Amniotic stem cell (primary cell): ENCODE results near the gene CEP170.
"Not testable (repeated sequence)": the region's sequence is repeated elsewhere in the genome, so short reads cannot be mapped to it uniquely, and the experiment has no call there.

Experiments used
- DNase-seq: peaks from one replicate; lab custom pipeline; 2025; lab: John Stamatoyannopoulos, UW

CEP170 gene

DNA sequence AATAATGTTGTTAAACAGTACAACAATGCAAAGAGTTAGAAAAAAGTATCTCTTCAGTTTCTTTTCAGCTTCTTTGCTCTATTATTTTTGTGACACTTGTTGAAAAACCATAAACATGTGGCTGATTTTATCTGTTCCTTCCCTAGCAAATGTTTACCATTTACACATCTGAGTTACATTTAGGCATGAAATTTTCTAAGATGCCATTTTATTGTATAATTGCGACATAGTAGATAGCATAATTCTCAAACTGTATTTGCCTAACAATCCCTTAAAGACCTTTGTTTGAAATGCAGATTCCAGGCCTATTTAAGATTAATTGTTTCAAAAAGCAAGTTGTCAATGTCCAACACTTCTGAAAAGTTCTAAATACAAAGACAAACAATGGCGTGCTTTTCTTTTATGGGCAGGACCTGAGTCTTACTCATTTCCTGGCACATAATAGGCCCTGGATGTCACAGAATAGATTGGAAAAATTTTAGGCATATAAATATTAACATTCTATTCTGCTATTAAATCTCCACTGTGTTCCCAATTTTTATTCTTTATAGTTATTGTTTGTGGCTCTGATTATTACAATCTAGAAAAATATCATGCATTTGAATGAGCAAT lies 81.2 kb downstream of the CEP170 start:
- DNase-seq: not testable (repeated sequence)

DNA sequence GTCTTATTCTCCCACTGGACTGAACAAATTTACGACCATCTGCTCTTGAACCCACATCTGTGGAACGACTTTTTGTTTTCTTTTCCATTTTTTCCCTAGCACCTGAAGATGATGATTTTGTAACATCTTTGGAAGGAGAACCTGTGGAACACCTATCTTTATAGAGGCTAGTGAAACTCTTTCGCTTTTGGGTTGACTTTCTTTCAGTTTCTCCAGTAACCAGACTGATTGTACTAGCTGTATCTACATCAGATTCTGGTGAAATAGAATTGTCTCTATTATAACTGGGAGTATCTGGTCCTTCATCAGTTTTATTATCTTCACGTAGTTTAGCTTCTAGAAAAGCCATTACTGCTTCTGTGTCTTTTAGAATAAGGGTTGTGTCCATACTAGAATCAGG lies 90.2 kb downstream of the CEP170 start:
- not testable (repeated sequence) for DNase-seq

DNA sequence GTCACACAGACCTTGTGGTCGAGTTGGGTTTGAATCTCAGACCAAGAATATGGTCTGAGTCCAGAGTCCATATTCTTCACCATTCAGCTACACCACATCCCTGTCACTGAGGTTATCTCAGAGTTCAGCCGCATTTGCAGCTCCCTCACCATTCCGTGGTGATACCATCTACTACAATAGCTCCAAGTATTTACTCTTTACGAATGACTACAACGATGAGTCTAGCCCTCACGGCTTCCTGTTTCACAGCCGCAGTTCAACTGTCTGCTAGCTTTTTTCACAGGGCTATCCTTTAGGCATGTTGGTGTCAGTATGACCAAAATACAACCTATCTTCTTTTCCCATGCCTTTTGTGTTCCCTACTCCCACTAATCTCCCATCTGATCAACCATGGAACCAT lies 104.2 kb downstream of the CEP170 start:
- not testable (repeated sequence) for DNase-seq

DNA sequence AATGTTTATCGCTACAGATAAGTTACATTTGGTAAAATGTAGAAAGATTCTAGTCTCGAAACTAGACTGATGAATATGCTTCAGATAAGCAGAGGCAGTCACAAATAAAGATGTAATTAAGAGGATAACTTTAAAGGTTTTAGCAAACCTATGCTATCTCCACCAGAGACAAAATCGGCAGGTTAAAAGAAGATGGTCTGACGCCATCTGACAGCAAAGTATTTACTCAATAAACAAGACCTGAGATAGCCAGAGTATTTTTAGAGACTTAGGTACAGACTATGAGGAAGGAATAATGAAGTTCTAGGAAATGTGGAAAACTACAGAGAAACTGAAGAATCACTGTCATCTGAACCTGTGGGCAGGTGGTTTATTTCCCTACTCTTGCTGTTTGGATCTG lies 106.0 kb downstream of the CEP170 start:
- not testable (repeated sequence) for DNase-seq

DNA sequence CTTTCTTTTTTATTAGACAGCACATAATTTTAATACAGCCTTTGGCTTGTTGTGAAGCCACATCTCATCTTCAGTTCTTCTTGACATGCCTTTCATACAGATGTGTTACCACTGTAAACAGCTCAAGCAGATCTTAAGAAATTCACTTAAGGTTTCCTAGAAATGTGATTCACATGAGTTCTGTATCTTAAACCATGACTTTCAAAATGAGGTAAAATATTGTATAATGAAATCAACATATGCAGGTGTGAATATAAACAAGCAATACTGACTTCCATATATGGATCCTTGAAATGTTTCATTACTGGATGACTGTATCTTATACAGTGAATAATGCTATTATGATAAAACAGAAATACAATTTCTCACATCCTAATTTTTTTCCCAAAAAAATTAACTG lies 107.7 kb downstream of the CEP170 start:
- not testable (repeated sequence) for DNase-seq

DNA sequence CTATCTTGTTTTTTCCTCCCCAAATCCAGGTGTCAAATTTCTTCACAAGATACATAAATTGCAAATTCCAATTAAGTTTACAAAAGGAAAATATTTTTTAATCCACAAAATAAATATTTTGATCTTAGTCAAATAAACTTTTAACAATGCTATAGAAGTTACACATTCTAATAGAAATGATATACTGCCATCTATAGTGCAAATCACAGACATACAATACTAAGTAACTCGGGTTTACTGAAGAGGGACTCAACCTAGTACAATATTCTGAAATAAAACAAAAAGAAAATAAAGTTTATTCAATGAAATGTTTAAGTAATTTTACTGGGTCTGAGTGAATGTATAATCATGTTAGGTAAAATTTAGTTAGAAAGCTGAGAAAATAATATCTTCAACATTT lies 114.6 kb downstream of the CEP170 start:
- not testable (repeated sequence) for DNase-seq

DNA sequence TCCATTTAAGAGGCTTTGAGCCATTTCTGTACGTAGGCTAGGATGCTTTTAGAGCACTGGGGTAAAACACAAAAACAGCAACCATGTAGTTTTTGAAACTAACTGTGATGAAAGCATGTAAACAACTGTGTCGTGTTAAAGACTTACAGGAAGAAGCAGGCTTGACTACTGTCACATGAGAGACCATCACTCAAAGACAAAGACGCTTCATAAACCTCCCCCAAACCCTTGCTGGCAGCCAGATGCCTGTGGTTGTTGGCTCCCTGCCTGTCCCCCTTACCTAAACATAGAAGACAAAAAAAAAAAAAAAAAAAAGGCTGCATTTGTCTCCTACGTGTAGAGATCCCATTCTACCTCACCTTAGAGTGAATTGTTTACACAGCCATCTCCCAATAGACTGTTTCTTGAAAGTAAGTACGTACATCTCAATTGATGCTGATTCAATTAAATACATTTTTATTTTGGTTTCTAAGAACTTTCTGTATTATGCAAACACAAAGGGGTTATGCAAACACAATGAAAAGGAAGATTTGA lies 132.1 kb downstream of the CEP170 start:
- DNase-seq: not testable (repeated sequence)

DNA sequence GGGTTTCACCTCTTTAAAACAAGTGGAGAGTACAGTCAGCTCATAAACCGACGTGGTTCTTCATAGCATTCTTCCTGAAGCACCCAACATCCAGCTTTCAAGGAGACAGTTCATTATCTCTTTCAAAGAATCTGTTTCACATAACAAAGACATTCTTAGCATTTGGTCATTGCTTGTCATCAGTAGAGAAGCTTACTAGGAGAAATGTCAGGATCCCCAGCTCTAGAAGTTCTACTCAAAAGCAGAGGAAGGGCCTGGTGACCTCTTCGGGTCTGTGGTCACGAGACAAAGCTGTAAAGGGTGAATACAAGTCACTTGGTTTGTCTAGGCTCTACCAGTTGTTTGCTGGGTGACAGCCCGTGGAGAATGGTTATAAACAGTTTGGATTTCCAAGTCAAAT lies 133.1 kb downstream of the CEP170 start:
- not testable (repeated sequence) for DNase-seq

DNA sequence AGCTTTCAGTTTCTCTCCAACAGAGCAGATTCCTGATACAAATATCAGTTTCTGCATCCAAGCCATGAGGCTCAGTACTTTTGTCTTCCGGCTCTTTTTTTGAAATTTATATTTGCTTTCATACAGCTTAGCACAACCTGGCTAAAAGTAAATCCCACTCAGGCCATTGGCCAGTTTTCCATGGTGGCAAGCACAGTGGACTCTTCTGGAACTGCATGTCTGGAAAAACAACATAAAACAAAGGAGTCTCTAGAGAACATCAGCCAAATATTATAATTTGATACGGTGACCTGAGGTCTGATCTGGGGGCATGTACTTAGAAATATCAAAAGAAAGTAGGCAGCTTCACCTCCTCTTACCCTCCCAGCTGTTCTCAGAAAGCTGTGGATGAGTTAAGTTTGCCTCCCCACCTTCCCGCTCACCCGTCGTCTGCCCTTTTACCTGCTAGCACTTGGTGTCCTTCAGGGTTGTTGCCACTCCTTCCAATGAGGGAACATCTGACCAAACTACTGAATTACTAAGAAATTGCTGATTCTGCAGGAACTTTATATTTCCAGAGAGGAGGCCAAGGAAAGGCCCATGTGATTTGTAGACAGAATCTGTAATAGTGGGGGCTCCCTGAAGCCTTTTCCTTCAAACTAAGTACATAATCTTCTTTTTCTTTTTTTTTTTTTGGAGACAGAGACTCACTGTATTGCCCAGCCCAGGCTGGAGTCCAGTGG lies 136.3 kb downstream of the CEP170 start:
- DNase-seq: not testable (repeated sequence)

DNA sequence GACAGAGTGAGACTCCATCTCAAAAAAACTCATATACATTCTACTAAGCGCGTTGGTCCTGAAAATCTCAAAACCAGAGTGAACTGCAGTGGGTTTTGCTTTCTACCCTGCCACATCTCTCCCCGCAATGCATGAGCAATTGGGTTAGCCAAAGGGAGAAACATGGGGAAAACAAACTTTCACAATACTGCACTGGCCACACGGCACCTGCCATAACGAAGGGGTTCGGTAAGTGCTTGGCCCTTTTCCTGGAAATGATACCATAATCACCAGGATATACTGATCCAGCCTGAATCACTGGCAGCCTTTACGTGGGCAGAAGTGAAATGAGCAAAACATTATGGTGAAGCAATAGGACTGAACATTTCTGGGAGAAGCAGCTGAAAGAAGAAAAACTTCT lies 138.9 kb downstream of the CEP170 start:
- DNase-seq: not testable (repeated sequence)

DNA sequence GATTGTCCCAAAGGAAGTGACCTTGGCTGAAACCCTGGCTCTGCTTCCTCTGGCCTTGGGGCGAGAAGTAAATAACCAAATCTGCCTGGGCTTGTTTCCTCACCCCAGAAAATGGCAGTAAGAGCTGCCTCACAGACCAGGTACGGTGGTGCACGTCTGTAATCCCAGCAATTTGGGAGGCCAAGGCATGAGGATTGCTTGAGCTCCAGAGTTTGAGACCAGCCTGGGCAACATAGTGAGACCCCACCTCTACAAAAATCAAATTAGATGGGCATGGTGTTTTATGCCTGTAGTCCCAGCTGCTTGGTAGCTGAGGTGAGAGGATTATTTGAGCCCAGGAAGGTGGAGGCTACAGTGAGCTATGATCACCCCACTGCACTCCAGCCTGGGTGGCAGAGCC lies 140.3 kb downstream of the CEP170 start:
- DNase-seq: not testable (repeated sequence)

DNA sequence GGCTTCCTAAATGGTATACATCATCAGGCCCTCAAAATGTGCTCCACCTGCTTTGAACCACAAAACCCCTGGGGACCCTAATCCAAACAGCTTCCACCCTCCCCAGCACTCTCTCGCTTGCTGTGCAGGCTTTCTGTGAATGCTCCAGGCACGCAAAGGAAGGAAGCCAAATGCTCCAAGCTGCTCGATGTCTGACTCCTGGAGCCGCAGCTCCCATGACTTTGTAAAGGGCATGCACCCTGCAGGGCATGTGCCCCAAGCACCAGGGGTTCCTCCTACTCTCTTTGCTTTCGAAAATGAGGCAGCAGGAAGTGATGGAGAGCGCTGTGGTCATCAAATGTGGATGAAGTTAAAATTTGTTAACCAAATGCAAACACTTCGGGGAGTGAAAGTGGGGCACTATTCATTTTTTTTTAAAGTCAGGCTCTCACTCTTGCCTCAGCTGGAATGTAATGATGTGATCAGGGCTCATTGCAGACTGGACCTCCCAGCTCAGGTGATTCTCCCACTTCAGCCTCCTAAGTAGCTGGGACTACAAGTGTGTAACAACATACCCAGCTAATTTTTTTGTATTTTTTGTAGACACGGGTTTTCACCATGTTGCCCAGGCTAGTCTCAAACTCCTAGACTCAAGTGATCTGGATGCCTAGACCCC lies 140.9 kb downstream of the CEP170 start:
- DNase-seq: not testable (repeated sequence)

DNA sequence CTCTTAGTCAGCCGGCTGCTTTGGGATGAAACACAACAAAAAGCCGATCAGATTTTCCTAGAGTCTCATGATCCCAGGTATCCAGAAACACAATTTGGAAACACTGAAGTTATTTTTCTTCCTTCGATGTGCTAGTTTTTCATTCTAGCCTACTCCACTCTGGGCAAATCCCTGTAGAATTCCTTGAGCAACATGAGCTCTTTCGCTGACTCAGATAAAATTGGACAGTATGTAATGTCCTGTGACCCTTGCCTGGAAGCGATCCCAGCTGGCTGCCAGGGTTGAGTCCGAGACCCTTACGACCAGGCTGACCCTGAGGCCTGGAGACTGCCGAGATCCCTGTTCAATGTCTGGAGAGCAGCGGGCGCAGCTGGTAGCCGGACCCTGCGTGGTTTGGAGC lies 147.9 kb downstream of the CEP170 start:
- not testable (repeated sequence) for DNase-seq

DNA sequence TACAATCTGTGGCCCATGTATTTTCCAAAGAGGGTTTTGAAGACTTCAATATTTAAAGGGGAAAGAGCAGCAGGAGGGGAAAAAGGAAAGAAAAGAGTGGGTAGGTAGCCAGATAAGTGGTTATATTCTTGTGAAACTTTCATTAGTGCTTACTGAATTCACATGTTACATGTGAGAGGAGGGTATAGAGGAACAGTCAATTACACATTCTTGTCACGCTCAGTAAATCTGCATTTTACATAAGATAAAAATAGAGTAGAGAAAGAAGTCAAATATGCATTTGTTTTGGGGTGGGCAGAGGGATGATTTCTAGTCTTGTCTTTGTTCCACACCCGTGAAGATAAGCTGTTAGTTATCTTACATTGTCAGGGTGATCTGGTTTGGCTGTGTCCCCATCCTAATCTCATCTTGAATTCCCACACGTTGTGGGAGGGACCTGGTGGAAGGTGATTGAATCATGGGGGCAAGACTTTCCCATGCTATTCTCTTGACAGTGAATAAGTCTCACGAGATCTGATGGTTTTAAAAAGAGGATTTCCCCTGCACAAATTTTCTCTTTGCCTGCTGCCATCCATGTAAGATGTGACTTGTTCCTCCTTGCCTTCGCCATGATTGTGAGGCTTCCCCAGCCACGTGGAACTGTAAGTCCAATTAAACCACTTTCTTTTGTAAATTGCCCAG lies 149.3 kb downstream of the CEP170 start:
- DNase-seq: not testable (repeated sequence)

DNA sequence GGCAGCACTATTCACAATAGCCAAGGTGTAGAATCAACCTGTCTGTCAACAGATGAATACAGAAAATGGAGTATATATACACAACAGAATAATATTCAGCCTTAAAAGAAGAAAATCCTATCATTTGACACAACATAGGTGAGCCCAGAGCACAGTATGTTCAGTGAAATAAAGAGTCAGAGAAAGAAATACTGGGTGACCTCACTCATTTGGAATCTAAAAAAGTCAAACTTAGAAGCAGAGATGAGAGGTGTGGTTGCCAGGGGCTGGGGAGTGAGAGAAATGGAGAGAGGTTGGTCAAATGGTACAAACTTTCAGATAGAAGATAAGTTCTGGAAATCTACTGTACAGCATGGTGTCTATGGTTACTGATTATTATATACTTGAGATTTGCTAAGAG lies 150.0 kb downstream of the CEP170 start:
- not testable (repeated sequence) for DNase-seq

DNA sequence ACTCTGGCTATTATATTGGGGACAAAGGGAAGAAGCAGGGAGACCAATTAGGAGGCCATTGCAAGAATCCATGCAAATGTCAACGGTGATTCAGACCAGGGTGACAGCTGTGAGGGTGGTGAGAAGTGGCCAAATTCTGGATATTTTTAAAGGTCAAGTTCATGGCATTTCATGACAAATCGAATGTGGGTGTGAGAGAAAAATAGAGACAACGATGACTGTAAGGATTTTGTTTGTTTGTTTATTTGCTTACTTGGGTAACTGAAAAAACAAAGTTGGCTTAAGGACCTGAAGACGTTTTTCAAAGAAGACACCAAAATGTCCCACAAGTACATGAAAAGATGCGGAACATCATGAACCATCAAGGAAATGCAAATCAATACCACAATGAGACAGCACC lies 150.6 kb downstream of the CEP170 start:
- DNase-seq: not testable (repeated sequence)

DNA sequence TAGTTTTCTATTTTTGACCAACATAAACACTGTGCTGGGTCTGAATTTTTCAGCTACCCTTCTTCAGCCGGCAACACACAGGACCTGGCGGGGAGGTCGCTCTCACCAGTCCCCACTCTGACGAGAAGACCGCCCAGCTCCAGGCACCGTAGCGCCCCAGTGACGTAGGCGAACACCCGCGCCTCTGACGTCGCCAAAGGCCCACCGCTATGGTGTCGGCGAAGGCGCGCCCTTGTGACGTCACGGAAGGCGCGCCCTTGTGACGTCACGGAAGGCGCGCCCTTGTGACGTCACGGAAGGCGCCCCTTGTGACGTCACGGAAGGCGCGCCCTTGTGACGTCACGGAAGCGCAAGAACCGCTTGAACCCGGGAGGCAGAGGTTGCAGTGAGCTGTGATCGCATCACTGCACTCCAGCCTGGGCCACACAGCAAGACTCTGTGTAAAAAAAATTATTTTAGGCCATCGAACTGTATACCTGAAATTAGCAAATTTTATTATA lies 153.5 kb downstream of the CEP170 start:
- peak; percentile 6 for DNase-seq

DNA sequence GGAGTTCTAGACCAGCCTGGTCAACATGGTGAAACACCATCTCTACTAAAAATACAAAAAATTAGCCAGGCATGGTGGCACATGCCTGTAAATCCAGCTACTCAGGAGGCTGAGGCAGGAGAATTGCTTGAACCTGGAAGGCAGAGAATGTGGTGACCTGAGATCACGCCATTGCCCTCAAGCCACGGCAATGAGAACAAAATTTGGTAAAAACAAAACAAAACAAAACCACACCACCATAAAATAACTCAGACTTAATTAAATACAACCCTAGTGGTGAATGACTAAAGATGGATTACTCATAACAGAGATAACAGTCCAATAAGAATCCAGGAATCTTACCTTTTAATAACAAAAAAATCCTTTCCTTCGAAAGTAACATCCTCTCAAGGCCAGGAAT lies 167.7 kb downstream of the CEP170 start:
- not testable (repeated sequence) for DNase-seq
